HL-60 (cell line): ENCODE data around the gene FGF14.

Source experiments
- DNase-seq, 2 experiments: peaks; one replicate each; pipeline ENCODE4 v3.0.0-alpha.2; 2010 to 2020; ENCODE audit warnings: low read depth in 1 of 2, low spot score in 1 of 2
- H3K27ac ChIP-seq: fragments of 250-450 bp; sonication (Bioruptor Pico); replicated peaks from 2 replicates; pipeline ENCODE4 v1.5.1; 2020; ENCODE audit warnings: mild to moderate bottlenecking, moderate library complexity
- H3K27me3 ChIP-seq: fragments of 250-450 bp; sonication (Bioruptor Pico); 2 replicates; pipeline ENCODE4 v1.5.1; 2021; ENCODE audit warnings: mild to moderate bottlenecking, moderate library complexity; ENCODE audit not compliant: insufficient read depth, poor library complexity, severe bottlenecking
- H3K4me3 ChIP-seq: replicated peaks from 2 replicates; pipeline ENCODE4 v1.5.1; 2011; ENCODE audit warnings: mild to moderate bottlenecking, control low read depth, low read length; ENCODE audit not compliant: insufficient read depth
- CTCF ChIP-seq: IDR thresholded peaks from one replicate; pipeline ENCODE4 v1.5.1; 2011; ENCODE audit warnings: low read length, control low read depth, inconsistent platforms; ENCODE audit not compliant: insufficient read depth
- GABPA ChIP-seq: IDR thresholded peaks from 2 replicates; pipeline ENCODE4 v1.6.1; 2012; ENCODE audit warnings: low read depth
- POLR2AphosphoS5 ChIP-seq: IDR thresholded peaks from 2 replicates; pipeline ENCODE4 v1.6.1; 2012; ENCODE audit warnings: low read depth
- REST ChIP-seq: IDR thresholded peaks from 2 replicates; pipeline ENCODE4 v1.6.1; 2012; ENCODE audit warnings: low read depth; ENCODE audit not compliant: insufficient replicate concordance
- SPI1 ChIP-seq: IDR thresholded peaks from 2 replicates; pipeline ENCODE4 v1.6.1; 2012; ENCODE audit warnings: low read depth, mild to moderate bottlenecking, borderline replicate concordance

FGF14 gene

GRCh38 chr13:101783554-101783953 lies 618.3 kb downstream of the FGF14 start:
- H3K27me3 ChIP-seq, result no peaks in the 10 kb centered on the region
- no peak overlapping the region for H3K4me3 ChIP-seq
- no peak for TF ChIP-seq REST
- no peak for TF ChIP-seq SPI1
- TF ChIP-seq GABPA, result no peak
- TF ChIP-seq CTCF, result no peak
- no peak overlapping the region for H3K27ac ChIP-seq
- no peak for DNase-seq

GRCh38 chr13:101780211-101780610 lies 621.6 kb downstream of the FGF14 start:
- Histone ChIP-seq H3K4me3 (no peak overlapping the region), H3K27ac (no peak overlapping the region), H3K27me3 (no peaks in the 10 kb centered on the region)
- no peak for DNase-seq
- TF ChIP-seq CTCF (no peak), SPI1 (no peak), POLR2AphosphoS5 (no peak), REST (no peak), GABPA (no peak)

- Histone ChIP-seq H3K27ac (no peak overlapping the region), H3K27me3 (no peaks in the 10 kb centered on the region), H3K4me3 (no peak overlapping the region)
- TF ChIP-seq REST (no peak), GABPA (no peak), SPI1 (no peak), CTCF (no peak), POLR2AphosphoS5 (no peak)
- DNase-seq, result no peak
Measured at GRCh38 chr13:101779147-101779546, 622.7 kb downstream of the FGF14 start.
